Measurements from ENCODE around the gene PDXP. TPM values are rescaled to one million over a fixed set of nuclear protein-coding genes. Genes with fewer than 3 reads are reported as not detected.

The PDXP gene
- total RNA-seq, 1 experiment from 2014 or later = 10.9 TPM

- Histone ChIP-seq H3K27ac (no peak overlapping the region), H3F3A (ENCODE audit: insufficient read depth, low read depth) (peaks cover 53% of the 10 kb centered on the region), H3K4me3 (no peak overlapping the region), H4K20me1 (ENCODE audit: insufficient read depth) (0 out of 2 replicates have a peak, but pooled peaks cover under 1% of the 10 kb centered on the region), H3K27me3 (ENCODE audit: insufficient read depth, low read depth) (no peaks in the 10 kb centered on the region), H3K9me2 (ENCODE audit: insufficient read depth) (no peaks in the 10 kb centered on the region), H3K4me1 (replicated peaks; ENCODE audit: insufficient read depth) (peaks cover 32% of the 10 kb centered on the region), H3K4me2 (peak overlapping the region; percentile 99), H3K79me2 (ENCODE audit: low read depth) (peaks cover 7% of the 10 kb centered on the region), H2AFZ (no peak overlapping the region), H3K36me3 (ENCODE audit: low read depth) (0 out of 2 replicates have a peak, but pooled peaks cover 4% of the 10 kb centered on the region), H3K9me3 (ENCODE audit: insufficient read depth, low read depth) (no peaks in the 10 kb centered on the region)
- BruUV-seq (replicated peaks) = no TSS peak
- no peak for DNase-seq
- TF ChIP-seq EZH2 (IDR thresholded peaks at IDR 0.05; ENCODE audit: low read depth) (no peak), CTCF (conservative IDR thresholded peaks at IDR 0.05) (no peak)
- ChIA-PET CTCF (no interaction called here), POLR2A (ENCODE audit: unreplicated experiment) (interaction anchor here (0.5 to 0.6 kb wide), 2 partner anchors 44 to 179 kb away, joined by 4 to 7 read pairs; no protein-coding TSS in a partner anchor)
- intact Hi-C loops (cut with micrococcal nuclease; ENCODE audit: unreplicated experiment) = loop anchor here (1.0 kb wide), 1 partner anchor 30 kb away; the partner anchor contains the start of gene GGA1
These were observed 20.0 kb upstream of the PDXP start for GRCh38 chr22:37638391-37639069.

- Histone ChIP-seq H3K79me2 (ENCODE audit: low read depth) (peaks cover 7% of the 10 kb centered on the region), H3K4me2 (peak within 1 kb of the TSS; percentile 99), H3K9me2 (ENCODE audit: insufficient read depth) (no peaks in the 10 kb centered on the region), H2AFZ (peak within 1 kb of the TSS; percentile 73), H3K4me1 (replicated peaks; ENCODE audit: insufficient read depth) (peaks cover 32% of the 10 kb centered on the region), H3K4me3 (peak within 1 kb of the TSS; percentile 70), H3K9me3 (ENCODE audit: insufficient read depth, low read depth) (no peaks in the 10 kb centered on the region), H3K36me3 (ENCODE audit: low read depth) (0 out of 2 replicates have a peak, but pooled peaks cover 4% of the 10 kb centered on the region), H3F3A (ENCODE audit: insufficient read depth, low read depth) (peaks cover 53% of the 10 kb centered on the region), H3K27ac (no peak within 1 kb of the TSS), H3K27me3 (ENCODE audit: insufficient read depth, low read depth) (no peaks in the 10 kb centered on the region), H4K20me1 (ENCODE audit: insufficient read depth) (0 out of 2 replicates have a peak, but pooled peaks cover 3% of the 10 kb centered on the region)
- intact Hi-C loops (cut with micrococcal nuclease; ENCODE audit: unreplicated experiment) = loop anchor here (1.0 kb wide), 1 partner anchor 31 kb away; the partner anchor contains the start of gene GGA1
- peak in 1 of 2 experiments; percentile 79 for DNase-seq
- no TSS peak for BruUV-seq (replicated peaks)
- CTCF ChIA-PET = interaction anchor here (0.6 to 0.7 kb wide), 2 partner anchors 37 to 112 kb away, joined by 4 to 5 read pairs; no protein-coding TSS in a partner anchor
- TF ChIP-seq EZH2 (IDR thresholded peaks at IDR 0.05; ENCODE audit: low read depth) = no peak
- no peak for TF ChIP-seq CTCF (conservative IDR thresholded peaks at IDR 0.05)
- POLR2A ChIA-PET (ENCODE audit: unreplicated experiment) = interaction anchor here (0.5 to 0.6 kb wide), 2 partner anchors 179 to 266 kb away, joined by 3 to 7 read pairs; no protein-coding TSS in a partner anchor
These were observed 19.3 kb upstream of the PDXP start, which contains the start of gene SH3BP1 for GRCh38 chr22:37639070-37639760. SH3BP1 (plus strand) TSS chr22:37639669; CDS start chr22:37639788, 119 bp downstream.

All from PC-9 (cell line).